ENCODE measurements around the gene RPRD2.

RPRD2 gene

DNA sequence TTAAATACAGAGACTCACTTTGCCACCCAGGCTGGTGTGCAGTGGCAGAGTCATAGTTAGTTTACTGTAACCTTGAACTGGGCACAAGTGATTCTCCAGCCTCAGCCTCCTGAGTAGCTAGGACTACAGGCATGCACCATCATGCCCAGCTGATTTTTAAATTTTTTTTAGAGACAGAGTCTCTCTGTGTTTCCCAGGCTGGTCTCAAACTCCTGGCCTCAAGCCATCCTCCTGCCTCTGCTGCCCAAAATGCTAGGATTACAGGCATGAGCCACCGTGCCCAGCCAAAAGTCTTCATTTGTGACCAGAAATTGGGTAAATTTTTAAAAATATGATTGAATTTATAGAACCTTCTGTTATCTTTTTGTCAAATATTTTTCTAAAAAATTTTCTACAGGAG, 105.3 kb downstream of the RPRD2 start:
- peak in 4 of 58 donors; percentile 1 to 20 (median 5) for DNase-seq

DNA sequence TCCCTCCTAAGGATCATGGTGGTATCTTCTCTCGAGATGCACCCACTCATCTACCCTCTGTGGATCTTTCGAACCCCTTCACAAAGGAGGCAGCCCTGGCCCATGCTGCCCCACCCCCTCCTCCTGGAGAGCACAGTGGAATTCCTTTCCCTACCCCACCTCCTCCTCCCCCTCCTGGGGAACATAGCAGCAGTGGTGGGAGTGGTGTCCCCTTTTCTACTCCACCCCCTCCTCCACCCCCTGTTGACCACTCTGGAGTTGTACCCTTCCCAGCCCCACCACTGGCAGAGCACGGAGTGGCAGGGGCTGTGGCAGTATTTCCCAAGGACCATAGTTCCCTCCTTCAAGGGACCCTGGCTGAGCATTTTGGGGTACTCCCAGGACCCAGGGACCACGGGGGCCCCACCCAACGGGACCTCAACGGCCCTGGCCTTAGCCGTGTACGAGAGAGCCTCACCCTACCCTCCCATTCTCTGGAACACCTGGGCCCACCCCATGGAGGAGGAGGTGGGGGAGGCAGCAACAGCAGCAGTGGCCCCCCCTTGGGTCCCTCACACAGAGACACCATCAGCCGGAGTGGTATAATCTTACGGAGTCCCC, 108.8 kb downstream of the RPRD2 start:
- no peak for DNase-seq

DNA sequence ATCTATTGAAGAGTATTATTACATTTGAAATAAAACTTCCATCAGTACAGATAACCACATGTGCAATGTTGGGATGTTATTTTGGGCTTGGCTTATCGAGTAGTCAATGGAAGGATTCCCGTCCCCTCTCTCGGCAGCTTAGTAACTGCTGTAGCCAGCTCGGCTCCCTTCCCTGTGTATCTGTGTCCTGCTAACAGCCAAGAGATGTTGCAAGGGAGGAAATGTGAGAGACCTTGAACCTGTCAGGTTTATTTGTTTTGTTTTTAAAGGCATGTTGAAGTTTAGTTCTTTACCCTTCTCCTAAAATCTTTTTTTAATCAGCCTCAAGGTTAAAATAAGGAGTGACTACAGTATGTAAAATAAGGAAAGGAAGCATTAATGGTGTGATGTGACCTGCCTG, 109.7 kb downstream of the RPRD2 start:
- DNase-seq = peak in 3 of 58 donors; percentile 1 to 8 (median 4)

DNA sequence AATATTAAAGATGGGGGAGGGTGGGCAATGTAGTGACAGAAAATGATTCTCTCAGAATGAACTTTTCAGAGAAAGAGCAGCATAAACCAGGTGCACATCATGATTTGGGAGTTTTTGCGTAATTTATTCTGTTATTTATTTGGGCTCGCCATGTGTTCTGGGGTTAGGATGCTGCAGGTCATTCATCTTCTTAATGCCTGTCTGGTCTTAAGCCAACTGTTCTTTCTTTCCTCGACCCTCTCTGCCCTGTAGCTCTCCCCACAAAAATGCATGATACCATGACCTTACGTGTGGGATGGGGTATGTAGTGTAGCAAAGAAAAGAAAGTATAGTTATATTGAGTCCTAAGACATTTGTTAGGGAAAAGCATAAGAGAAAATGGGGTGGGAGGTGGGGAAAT, 110.9 kb downstream of the RPRD2 start:
- DNase-seq = no peak

DNA sequence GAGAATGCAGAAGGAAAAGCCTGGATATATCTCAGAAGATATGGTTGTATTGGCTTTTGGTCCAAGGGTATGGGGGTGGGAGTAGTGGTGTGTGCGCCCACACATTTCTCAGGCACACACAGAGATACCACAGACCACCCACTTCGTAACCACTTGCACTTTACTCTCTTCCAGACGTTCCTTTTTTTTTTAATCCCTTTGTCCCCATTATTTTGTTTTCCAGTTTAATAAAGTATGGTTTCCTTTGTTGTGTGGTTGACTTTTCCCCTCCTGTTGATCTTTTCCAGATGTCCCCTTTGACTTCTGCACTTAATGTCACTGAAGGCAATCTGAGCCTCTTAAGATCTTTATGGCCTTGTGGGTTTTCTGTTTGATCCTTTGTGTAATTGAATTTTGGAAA, 112.8 kb downstream of the RPRD2 start:
- no peak for DNase-seq

DNA sequence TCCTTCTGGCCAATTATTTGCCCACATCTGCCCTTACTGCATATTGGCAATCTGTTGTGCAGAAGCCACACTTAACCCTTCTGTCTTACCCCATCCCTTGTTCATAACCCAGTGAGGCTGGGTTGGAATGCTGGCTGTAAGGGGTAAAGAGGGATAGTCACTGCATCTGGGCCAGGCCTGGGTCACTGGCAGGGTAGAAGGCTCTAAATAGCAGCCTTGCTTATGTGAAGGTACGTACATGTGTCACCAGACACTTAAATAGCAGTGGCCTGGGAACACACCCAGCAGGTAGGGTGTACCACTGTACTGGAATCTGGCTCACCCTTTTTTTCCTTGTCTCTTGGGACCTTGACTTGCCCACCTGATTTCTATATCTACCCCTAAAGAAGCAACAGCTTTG, 113.4 kb downstream of the RPRD2 start:
- no peak for DNase-seq

DNA sequence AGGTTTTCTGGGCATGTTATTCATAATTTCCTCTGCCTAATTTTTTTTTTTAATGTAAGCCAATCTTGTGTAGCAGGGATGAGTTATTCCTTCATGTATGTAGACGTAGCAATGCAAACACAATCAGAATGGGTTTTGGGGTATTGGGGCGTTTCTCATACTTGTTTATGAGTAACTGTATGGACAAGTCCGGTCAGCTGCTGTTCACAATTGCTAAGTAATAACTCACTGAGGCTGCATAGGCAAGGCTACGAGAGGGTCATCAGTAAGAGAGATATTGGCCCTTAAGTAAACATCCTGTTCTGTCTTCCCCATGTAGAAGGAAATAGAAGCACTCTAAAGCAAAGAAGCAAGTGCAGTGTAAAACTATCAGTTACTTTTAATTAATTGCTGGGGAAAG, 113.8 kb downstream of the RPRD2 start:
- DNase-seq = no peak

DNA sequence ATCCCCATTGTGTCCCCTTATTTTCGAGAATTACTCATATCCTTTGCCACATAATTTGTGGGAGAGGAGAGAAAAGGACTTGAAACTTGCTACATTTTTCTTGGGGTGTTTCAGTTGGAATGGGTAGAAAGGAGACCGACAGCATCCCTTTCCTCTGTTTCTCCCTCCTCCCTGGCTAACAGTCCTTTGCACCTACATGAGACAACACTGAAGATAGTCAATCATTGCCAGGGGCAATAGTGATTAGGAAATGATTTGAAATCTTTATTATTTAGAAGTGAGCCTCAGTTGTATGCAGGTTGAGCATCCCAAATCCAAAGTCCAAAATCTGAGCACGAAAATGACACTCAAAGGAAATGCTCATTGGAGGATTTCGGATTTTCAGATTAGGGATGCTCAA, 115.4 kb downstream of the RPRD2 start:
- DNase-seq = no peak

DNA sequence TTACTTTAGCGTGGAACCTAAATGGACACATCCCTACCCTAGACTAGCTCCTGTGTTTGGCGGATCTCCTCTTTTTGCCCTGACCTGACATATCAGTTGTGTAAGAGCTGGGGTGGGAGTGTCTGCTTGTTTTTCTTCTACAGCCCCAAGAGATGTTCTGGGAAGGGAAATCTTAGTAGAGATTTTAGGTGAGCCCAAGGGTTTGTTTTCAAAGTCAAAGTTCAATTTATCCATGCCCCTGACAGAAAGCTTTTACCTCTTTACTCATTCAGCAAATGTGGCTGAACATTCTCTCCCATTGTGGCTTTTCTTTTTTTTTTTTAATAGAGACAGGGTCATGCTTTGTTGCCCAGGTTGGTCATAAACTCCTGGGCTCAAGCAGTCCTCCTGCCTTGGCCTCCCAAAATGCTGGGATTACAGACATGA, 116.0 kb downstream of the RPRD2 start:
- DNase-seq = no peak

DNA sequence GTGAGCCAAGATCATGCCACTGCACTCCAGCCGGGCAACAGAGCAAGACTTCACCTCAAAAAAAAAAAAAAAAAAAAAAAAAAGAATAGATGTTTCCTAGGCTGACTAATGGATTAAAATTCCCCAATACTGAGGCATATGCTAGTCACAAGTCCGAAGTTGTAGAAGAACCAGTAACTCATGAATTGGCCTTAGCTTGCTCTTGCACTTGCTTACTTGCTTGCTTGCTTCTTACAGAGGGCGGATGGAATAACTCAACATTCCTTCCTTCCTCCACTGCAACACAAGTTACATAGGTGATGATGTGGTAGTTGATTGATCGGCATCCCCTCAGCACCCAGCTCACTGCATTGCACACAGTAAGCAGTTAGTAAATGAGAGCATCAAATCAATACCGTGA, 120.5 kb downstream of the RPRD2 start:
- DNase-seq = no peak

DNA sequence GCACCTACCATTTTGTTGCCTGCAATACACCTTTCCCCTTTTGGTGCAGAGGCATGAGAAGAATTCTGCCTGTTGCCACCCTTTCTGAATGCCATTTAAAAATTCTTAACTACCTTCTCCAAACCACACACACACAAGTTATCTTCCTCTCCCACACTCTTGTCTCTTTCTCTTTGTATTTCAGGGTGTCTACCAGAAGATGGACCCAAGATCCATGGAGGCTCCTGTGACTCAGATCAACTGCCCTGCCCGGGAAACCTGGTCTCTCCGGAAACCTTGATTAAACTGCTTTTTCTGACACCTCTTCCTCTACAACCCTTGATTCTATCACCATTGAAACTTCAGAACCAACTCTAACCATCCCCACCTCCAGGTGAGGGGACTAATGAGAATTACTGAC, 120.9 kb downstream of the RPRD2 start:
- DNase-seq = no peak

DNA sequence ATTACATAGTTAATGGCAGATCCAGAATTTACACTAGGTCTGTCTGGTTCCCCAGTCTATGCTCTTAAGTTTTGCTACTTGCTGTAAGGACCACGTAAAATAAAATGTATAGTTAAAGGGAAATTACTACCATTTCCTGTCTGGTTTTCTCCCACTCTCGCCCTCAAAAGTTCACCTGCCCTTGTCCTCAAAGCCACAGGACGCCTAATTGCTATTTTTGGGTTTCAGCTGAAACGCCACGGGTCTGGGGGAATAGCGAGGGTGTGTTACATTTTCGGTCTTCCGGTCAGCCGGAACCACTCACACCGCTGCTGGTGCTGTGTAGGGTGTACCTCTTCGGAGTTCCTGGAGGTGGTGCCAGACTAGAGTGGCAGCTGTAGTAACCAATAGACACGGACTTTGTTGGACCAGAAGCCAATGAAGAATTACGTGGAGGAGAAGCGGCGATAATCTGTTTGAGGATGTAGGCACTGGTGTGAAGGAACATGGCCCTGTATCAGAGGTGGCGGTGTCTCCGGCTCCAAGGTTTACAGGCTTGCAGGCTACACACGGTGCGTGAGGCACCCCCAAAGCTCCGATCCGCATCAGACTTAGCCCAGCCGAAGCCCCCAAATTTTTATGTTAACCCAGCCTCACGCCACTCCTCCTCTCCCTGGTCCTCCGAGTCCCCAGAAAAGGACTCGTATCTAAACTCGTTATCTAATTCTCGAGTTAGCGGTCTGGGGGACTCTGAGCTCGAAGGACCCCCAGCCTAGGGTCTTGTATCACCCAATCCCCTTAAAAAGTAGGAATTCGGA, 123.2 kb downstream of the RPRD2 start, which contains the start of gene TARS2:
Gene TARS2, plus strand, starts transcription at position 454 of the 797 bp plus-strand sequence. Its CDS starts 32 bp downstream, at position 486.
- peak; percentile 30 to 97 (median 86) for DNase-seq

DNA sequence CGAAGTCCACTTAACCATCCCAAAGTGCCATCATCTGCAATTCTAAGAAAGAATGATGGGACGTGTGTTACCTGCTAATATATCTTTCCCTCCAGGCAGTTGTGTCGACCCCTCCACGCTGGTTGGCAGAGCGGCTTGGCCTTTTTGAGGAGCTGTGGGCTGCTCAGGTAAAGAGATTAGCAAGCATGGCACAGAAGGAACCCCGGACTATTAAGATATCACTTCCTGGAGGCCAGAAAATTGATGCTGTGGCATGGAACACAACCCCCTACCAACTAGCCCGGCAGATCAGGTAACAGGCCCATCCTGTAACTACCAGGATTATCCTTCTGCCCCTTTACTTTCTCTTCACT, 123.8 kb downstream of the RPRD2 start:
- DNase-seq = no peak

DNA sequence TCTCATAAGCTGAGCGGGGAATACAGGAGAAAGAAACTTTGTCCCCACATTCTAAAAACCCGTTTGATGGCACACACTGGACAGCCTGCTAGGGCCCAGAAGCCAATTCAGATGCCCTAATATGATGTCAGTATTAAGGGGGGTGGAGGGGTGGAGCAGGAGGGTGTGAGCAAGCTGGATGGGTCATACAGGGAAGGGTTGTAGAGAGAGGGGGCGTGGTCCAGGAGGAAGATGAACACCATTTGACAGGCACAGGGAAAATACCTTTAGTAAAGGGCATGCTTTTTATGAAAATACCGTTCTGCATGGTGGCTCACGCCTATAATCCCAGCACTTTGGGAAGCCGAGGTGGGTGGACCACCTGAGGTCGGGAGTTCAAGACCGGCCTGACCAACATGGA, 129.2 kb downstream of the RPRD2 start:
- no peak for DNase-seq

DNA sequence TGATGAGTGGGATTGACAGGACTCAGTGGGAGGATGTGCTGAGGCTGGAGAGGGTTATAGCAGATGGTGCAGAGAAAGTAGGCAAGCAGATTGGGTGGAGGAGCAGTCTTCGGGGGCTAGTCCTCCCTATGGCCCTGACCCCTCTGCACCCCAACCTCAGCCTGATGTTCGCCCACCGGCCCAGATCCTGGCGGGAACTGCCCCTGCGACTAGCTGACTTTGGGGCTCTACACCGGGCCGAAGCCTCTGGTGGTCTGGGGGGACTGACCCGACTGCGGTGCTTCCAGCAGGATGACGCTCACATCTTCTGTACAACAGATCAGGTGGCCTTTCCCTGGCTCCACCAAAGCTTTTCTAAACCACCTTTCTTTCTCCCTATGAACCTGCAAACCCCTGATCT, 134.4 kb downstream of the RPRD2 start:
- no peak for DNase-seq

DNA sequence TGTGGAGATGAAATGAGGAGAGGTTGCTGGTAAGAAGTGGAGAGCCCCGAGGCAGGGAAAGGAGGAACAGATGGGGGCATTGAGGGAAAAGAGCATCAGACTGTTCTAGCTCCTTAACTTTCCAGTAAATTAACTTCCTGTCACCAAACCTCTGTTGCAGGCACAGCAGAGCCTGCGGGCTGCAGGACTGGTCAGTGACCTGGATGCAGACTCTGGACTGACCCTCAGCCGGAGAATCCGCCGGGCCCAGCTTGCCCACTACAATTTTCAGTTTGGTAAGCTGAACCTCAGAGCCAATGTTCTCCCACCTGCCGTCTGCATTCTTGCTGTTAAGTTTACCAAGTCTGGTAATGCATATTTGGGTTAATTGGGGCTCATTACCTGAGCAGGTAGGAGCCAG, 141.5 kb downstream of the RPRD2 start:
- DNase-seq = no peak

DNA sequence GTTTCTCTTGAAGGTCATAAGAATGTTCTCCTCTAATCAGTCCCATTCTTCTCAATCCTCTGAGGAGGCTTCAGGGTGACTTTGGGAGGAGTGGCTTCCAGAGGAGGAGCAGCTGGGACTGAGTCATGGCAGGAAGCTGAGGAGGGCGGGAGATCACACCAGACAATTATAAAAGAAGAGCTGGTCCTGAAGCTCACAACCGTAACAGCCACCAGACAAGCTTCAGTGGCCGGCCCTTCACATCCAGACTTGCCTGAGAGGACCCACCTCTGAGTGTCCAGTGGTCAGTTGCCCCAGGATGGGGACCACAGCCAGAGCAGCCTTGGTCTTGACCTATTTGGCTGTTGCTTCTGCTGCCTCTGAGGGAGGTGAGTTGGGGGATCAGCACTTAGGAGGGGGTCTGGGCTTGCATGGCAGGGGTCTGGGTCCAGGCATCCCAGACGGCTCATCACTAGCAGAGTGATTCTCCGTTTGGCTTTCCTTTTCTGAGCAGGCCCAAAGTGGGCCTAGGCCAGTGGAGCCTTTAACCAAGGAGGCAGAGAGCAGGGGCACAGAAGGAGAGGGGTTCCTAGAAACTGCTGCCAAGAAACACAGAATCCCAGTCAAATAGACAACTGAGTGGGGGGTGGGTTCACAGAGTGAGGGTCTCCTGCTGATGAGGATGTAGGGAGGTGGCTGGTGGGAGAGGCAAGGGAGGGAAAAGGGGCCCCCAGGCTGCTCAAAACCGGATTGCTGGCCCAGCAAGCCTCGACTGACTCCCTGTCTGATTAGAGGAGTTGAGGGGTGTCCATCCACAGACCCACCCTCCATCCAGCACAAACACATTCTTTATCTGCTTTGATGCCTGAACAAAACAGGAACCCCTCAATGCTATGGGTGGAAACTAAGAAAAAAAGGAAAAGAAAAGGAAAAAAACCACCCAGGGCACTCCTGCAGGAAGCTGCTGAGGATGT, 144.2 kb downstream of the RPRD2 start, which contains the start of gene ECM1:
Gene ECM1, plus strand, starts transcription at position 198 of the 953 bp plus-strand sequence. Its CDS starts 101 bp downstream, at position 299.
- peak in 11 of 58 donors; percentile 6 to 46 (median 12) for DNase-seq

DNA sequence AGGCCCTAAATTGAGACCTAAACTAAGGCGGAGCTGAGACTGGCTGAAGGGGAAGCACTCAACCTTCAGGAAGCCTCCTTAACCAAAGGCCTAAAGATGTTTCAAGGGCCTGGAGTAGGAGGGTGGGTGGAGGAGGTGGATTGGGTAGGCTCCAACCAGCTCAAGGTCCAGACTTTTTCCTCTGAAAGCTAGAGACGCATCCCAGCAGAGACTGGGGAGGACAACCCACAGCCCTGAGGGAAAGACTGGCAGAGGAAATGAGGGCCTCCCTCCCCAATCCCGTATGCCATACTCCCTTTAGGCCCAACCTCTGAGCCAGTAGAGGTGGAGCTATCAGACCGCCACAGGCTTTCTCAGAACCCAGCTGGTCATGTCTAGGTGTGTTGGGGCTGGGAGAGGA, 145.0 kb downstream of the RPRD2 start:
- peak in 1 of 58 donors; percentile 11 for DNase-seq

DNA sequence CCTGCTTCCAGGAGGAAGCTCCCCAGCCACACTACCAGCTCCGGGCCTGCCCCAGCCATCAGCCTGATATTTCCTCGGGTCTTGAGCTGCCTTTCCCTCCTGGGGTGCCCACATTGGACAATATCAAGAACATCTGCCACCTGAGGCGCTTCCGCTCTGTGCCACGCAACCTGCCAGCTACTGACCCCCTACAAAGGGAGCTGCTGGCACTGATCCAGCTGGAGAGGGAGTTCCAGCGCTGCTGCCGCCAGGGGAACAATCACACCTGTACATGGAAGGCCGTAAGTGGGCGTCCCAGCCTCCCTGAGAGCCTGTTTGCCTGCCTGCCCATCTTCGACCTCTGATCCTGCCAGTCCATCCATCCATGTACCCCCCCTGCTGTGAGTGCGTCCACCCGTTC, 147.6 kb downstream of the RPRD2 start:
- DNase-seq = no peak

DNA sequence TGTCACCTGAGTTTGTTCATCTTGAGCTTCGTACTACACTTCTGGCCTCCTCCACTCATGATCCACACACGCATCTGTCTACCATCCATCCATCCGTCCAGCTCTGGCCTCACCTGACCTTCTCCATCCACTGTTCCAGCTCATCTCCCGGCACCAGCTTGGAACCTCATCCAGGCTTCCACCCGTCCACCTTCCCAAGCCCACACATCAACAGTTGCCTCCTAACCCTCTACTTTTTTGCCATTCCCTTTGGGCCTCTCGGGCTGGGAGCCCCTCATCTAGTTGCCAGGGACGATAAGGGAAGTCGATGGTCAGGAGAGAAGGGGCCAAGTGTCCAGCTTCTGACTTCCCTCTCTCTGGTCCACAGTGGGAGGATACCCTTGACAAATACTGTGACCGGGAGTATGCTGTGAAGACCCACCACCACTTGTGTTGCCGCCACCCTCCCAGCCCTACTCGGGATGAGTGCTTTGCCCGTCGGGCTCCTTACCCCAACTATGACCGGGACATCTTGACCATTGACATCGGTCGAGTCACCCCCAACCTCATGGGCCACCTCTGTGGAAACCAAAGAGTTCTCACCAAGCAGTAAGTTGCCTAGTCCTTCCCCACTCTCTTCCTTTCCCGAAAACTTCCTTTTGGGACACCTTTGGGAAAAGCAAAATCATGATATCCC, 148.2 kb downstream of the RPRD2 start:
- no peak for DNase-seq

DNA sequence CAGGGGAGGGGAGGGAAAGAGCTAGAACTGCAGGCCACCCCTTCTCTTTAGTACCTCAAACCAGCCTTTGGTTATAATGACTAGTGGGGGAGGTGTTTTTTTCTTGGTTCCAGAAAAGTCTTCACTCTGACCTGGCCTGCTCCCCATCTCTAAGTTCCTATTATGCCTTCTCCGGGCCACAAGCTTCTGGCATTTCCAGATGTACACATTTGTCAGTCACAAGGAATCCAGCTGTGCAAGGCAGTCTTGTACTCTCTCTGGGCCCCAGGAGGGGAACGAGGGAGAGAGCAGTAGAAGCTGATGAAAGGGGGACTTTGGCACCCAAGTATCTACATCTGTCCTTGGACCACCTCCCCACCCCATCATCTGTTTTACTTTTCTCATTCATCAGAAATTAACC, 148.9 kb downstream of the RPRD2 start:
- DNase-seq = no peak

Measured in anterior cingulate cortex (tissue), 58 donors.